ENCODE results near the gene ASPSCR1. TPM values are rescaled to one million over a fixed set of nuclear protein-coding genes. Genes with fewer than 3 reads are reported as not detected.

ASPSCR1 gene
- total and polyA plus RNA-seq, 2 of the 4 experiments (the other 2 are of a cell fraction) = 7.2 to 17.2 TPM

- Histone ChIP-seq H2BK5ac (ENCODE audit: low read depth, low read length, poor library complexity, severe bottlenecking) (no peak overlapping the region), H3K4ac (ENCODE audit: low read depth, low read length) (no peak overlapping the region), H3K4me2 (ENCODE audit: low read depth, low read length) (no peak overlapping the region), H4K8ac (ENCODE audit: low read depth in 2 of 2, low read length in 2 of 2) (no peak overlapping the region), H3K9me3 (ENCODE audit: control insufficient read depth, insufficient read depth, low read length) (no peaks in the 10 kb centered on the region), H4K5ac (ENCODE audit: low read depth, low read length) (no peak overlapping the region), H2AFZ (replicated peaks; ENCODE audit: low read length, poor library complexity) (no peak overlapping the region), H3K4me3 (ENCODE audit: insufficient read depth, low read depth, low read length) (no peak overlapping the region), H3K9ac (ENCODE audit: low read depth, low read length) (no peak overlapping the region), H4K91ac (ENCODE audit: insufficient read depth, low read depth, low read length) (no peak overlapping the region), H2BK15ac (ENCODE audit: low read depth, low read length) (no peak overlapping the region), H3K23ac (ENCODE audit: low read depth, low read length) (no peak overlapping the region), H2AK9ac (replicated peaks; ENCODE audit: low read depth, low read length, poor library complexity) (peak overlapping the region; percentile 28), H2AK5ac (ENCODE audit: low read depth, low read length) (no peak overlapping the region), H3K27ac (ENCODE audit: insufficient read depth, low read length) (no peak overlapping the region), H3K36me3 (ENCODE audit: control insufficient read depth, insufficient read depth, low read length) (peaks cover 6% of the 10 kb centered on the region; the same call in 1 of the 2 replicates), H2BK20ac (ENCODE audit: low read depth, low read length) (no peak overlapping the region), H3K14ac (replicated peaks; ENCODE audit: low read depth, low read length) (no peak overlapping the region), H3K9me1 (ENCODE audit: insufficient read depth, low read length) (no peaks in the 10 kb centered on the region), H2BK120ac (ENCODE audit: low read depth, low read length) (no peak overlapping the region), H3K4me1 (ENCODE audit: control insufficient read depth, insufficient read depth, low read length) (peaks cover 13% of the 10 kb centered on the region), H3K79me1 (ENCODE audit: low read depth in 1 of 2, low read length in 2 of 2) (peaks cover 12 to 40% of the 10 kb centered on the region in 2 experiments), H3K27me3 (ENCODE audit: control insufficient read depth, insufficient read depth, low read length) (no peaks in the 10 kb centered on the region), H3K56ac (ENCODE audit: extremely low read depth, insufficient read depth, low read length) (no peak overlapping the region), H3K18ac (ENCODE audit: low read depth, low read length) (no peak overlapping the region), H4K20me1 (ENCODE audit: insufficient read depth, low read length) (peaks cover 24% of the 10 kb centered on the region)
- dilution Hi-C loops (cut with HindIII; ENCODE audit: low sequenced_read_pairs, unreplicated experiment) (no loop called here), intact Hi-C loops (cut with micrococcal nuclease) (no loop called here), in situ Hi-C loops (cut with MboI; ENCODE audit: low sequenced_read_pairs) (loop anchor here (5.0 kb wide), 1 partner anchor 52 kb away; no protein-coding TSS in a partner anchor)
- CTCF ChIA-PET = interaction anchor here (0.5 to 3.6 kb wide), 6 partner anchors 16 to 211 kb away, joined by 3 to 17 read pairs (median 3); partner anchors contain the start of gene DCXR
- ATAC-seq (ENCODE audit: low read depth) (no peak), DNase-seq (no peak)
- POLR2A ChIA-PET (ENCODE audit: unreplicated experiment) = no interaction called here
- 98% methylated on average over 7 of the region's 33 CpGs; no CpG with 5 or more reads in 1 of the 2 experiments for WGBS, 2 experiments (ENCODE audit: extremely low coverage in 2 of 2, insufficient read length in 1 of 2)
- no peak for TF ChIP-seq MAZ (IDR thresholded peaks at IDR 0.05; ENCODE audit: borderline replicate concordance, low read depth, low read length)
- no peak for TF ChIP-seq RCOR1 (IDR thresholded peaks at IDR 0.05; ENCODE audit: insufficient replicate concordance, low read length)
- no TSS peak for BruUV-seq (replicated peaks)
Observed at GRCh38 chr17:82018989-82019689, 41.7 kb downstream of the ASPSCR1 start.
